Measurements from ENCODE around the gene ZNF780A.

DNA sequence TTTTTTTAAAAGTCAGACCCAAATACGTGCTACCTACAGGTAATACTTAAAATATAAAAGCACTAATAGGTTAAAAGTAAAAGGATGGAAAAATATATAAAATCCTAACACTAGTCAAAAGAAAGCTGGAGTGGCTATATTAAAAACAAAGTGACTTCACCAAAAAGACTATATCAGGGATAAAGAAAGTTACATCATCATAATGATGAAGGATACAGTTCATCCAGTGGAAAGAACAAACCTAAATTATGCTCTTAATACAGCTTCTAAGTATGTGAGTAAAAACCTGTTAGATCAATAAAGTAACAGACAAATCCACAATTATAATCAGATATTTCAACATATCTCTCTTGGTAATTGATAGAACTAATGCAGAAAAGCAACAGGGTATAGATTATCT, 33.6 kb downstream of the ZNF780A start:
- TF ChIP-seq, protein P1, sequence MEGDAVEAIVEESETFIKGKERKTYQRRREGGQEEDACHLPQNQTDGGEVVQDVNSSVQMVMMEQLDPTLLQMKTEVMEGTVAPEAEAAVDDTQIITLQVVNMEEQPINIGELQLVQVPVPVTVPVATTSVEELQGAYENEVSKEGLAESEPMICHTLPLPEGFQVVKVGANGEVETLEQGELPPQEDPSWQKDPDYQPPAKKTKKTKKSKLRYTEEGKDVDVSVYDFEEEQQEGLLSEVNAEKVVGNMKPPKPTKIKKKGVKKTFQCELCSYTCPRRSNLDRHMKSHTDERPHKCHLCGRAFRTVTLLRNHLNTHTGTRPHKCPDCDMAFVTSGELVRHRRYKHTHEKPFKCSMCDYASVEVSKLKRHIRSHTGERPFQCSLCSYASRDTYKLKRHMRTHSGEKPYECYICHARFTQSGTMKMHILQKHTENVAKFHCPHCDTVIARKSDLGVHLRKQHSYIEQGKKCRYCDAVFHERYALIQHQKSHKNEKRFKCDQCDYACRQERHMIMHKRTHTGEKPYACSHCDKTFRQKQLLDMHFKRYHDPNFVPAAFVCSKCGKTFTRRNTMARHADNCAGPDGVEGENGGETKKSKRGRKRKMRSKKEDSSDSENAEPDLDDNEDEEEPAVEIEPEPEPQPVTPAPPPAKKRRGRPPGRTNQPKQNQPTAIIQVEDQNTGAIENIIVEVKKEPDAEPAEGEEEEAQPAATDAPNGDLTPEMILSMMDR (IDR thresholded peaks at IDR 0.05; ENCODE audit: control extremely low read depth in 1 of 3, insufficient read depth in 1 of 3, low read depth in 1 of 3, low read length in 3 of 3): no peak
- TF ChIP-seq EZH2 (IDR thresholded peaks at IDR 0.05; ENCODE audit: low read depth, low read length, severe bottlenecking) (no peak), TAF1 (IDR thresholded peaks at IDR 0.05; ENCODE audit: low read depth, low read length) (no peak), HDAC2 (IDR thresholded peaks at IDR 0.05; ENCODE audit: borderline replicate concordance in 1 of 2, low read depth in 2 of 2, low read length in 2 of 2) (no peak), GTF2F1 (IDR thresholded peaks at IDR 0.05; ENCODE audit: borderline replicate concordance, low read depth, low read length) (no peak)

All from H1 (cell line).